GM23338 (cell line): ENCODE measurements around the gene MRPS18B.

Experiments
- CREB1 ChIP-seq: fragments of 250-450 bp; sonication (Bioruptor Pico); IDR thresholded peaks from 2 replicates; pipeline ENCODE4 v1.5.0; 2020; ENCODE audit warnings: low read depth, mild to moderate bottlenecking, moderate library complexity
- ETS1 ChIP-seq: IDR thresholded peaks from 2 replicates; pipeline ENCODE4 v1.6.1; 2016; ENCODE audit warnings: antibody characterized with exemption
- EZH2 ChIP-seq: fragments of 200-600 bp; sonication (generic); IDR thresholded peaks from one replicate; pipeline ENCODE4 v1.8.0; 2017; ENCODE audit warnings: antibody characterized with exemption, mild to moderate bottlenecking, low read depth; ENCODE audit not compliant: unreplicated experiment
- EZH2phosphoT487 ChIP-seq: fragments of 200-600 bp; sonication (generic); IDR thresholded peaks from one replicate; pipeline ENCODE4 v1.8.1; 2018; ENCODE audit warnings: antibody characterized with exemption; ENCODE audit not compliant: unreplicated experiment
- JUNB ChIP-seq: IDR thresholded peaks from one replicate; pipeline ENCODE4 v1.6.1; 2016; ENCODE audit warnings: antibody characterized with exemption; ENCODE audit not compliant: unreplicated experiment
- NANOG ChIP-seq: IDR thresholded peaks from 2 replicates; pipeline ENCODE4 v1.6.1; 2016; ENCODE audit warnings: antibody characterized with exemption, borderline replicate concordance
- POLR2AphosphoS5 ChIP-seq: IDR thresholded peaks from 2 replicates; pipeline ENCODE4 v1.6.1; 2016; ENCODE audit warnings: antibody characterized with exemption, low read depth
- STAT1 ChIP-seq: IDR thresholded peaks from one replicate; pipeline ENCODE4 v1.6.1; 2016; ENCODE audit warnings: antibody characterized with exemption; ENCODE audit not compliant: unreplicated experiment
- ZNF114 ChIP-seq: fragments of 250-450 bp; sonication (Bioruptor Pico); IDR thresholded peaks from 2 replicates; pipeline ENCODE4 v1.5.0; 2020; ENCODE audit warnings: mild to moderate bottlenecking, moderate library complexity
- ZNF331 ChIP-seq: fragments of 250-450 bp; sonication (Bioruptor Pico); IDR thresholded peaks from 2 replicates; pipeline ENCODE4 v1.5.0; 2020; ENCODE audit warnings: low read depth, mild to moderate bottlenecking, moderate library complexity
- TF ChIP-seq, protein P1 (sequence below), 2 experiments: fragments of 200-600 bp in 1 of 2; sonication (generic) in 1 of 2; conservative IDR thresholded peaks; 2 replicates each; pipeline versions ENCODE4 v1.5.1 to v1.6.1; 2016 to 2017; ENCODE audit warnings: antibody characterized with exemption in 2 of 2, low read depth in 2 of 2, mild to moderate bottlenecking in 2 of 2, moderate library complexity in 1 of 2
- TF ChIP-seq, protein P2 (sequence below): IDR thresholded peaks from one replicate; pipeline ENCODE4 v1.6.1; 2018; ENCODE audit warnings: antibody characterized with exemption; ENCODE audit not compliant: unreplicated experiment
- TF ChIP-seq, protein P3 (sequence below): fragments of 250-450 bp; sonication (Bioruptor Pico); IDR thresholded peaks from 2 replicates; pipeline ENCODE4 v1.5.0; 2020; ENCODE audit warnings: mild to moderate bottlenecking, moderate library complexity

DNA sequence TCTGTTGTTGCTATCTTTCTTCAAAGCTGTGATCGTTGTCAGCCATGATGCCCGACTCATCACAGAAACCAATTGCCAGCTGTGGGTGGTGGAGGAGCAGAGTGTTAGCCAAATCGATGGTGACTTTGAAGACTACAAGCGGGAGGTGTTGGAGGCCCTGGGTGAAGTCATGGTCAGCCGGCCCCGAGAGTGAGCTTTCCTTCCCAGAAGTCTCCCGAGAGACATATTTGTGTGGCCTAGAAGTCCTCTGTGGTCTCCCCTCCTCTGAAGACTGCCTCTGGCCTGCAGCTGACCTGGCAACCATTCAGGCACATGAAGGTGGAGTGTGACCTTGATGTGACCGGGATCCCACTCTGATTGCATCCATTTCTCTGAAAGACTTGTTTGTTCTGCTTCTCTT, 27.1 kb upstream of the MRPS18B start:
- TF ChIP-seq, protein P1, sequence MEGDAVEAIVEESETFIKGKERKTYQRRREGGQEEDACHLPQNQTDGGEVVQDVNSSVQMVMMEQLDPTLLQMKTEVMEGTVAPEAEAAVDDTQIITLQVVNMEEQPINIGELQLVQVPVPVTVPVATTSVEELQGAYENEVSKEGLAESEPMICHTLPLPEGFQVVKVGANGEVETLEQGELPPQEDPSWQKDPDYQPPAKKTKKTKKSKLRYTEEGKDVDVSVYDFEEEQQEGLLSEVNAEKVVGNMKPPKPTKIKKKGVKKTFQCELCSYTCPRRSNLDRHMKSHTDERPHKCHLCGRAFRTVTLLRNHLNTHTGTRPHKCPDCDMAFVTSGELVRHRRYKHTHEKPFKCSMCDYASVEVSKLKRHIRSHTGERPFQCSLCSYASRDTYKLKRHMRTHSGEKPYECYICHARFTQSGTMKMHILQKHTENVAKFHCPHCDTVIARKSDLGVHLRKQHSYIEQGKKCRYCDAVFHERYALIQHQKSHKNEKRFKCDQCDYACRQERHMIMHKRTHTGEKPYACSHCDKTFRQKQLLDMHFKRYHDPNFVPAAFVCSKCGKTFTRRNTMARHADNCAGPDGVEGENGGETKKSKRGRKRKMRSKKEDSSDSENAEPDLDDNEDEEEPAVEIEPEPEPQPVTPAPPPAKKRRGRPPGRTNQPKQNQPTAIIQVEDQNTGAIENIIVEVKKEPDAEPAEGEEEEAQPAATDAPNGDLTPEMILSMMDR (conservative IDR thresholded peaks at IDR 0.05; ENCODE audit: low read depth in 2 of 2), result no peak
- TF ChIP-seq, protein P2, sequence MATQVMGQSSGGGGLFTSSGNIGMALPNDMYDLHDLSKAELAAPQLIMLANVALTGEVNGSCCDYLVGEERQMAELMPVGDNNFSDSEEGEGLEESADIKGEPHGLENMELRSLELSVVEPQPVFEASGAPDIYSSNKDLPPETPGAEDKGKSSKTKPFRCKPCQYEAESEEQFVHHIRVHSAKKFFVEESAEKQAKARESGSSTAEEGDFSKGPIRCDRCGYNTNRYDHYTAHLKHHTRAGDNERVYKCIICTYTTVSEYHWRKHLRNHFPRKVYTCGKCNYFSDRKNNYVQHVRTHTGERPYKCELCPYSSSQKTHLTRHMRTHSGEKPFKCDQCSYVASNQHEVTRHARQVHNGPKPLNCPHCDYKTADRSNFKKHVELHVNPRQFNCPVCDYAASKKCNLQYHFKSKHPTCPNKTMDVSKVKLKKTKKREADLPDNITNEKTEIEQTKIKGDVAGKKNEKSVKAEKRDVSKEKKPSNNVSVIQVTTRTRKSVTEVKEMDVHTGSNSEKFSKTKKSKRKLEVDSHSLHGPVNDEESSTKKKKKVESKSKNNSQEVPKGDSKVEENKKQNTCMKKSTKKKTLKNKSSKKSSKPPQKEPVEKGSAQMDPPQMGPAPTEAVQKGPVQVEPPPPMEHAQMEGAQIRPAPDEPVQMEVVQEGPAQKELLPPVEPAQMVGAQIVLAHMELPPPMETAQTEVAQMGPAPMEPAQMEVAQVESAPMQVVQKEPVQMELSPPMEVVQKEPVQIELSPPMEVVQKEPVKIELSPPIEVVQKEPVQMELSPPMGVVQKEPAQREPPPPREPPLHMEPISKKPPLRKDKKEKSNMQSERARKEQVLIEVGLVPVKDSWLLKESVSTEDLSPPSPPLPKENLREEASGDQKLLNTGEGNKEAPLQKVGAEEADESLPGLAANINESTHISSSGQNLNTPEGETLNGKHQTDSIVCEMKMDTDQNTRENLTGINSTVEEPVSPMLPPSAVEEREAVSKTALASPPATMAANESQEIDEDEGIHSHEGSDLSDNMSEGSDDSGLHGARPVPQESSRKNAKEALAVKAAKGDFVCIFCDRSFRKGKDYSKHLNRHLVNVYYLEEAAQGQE, result no peak
- TF ChIP-seq EZH2phosphoT487 (no peak), POLR2AphosphoS5 (no peak), EZH2 (no peak), ETS1 (no peak), JUNB (no peak), CREB1 (CRISPR knock-in tag) (no peak), ZNF331 (CRISPR knock-in tag) (no peak), ZNF114 (CRISPR knock-in tag) (no peak), STAT1 (no peak), NANOG (no peak)
- TF ChIP-seq, protein P3, sequence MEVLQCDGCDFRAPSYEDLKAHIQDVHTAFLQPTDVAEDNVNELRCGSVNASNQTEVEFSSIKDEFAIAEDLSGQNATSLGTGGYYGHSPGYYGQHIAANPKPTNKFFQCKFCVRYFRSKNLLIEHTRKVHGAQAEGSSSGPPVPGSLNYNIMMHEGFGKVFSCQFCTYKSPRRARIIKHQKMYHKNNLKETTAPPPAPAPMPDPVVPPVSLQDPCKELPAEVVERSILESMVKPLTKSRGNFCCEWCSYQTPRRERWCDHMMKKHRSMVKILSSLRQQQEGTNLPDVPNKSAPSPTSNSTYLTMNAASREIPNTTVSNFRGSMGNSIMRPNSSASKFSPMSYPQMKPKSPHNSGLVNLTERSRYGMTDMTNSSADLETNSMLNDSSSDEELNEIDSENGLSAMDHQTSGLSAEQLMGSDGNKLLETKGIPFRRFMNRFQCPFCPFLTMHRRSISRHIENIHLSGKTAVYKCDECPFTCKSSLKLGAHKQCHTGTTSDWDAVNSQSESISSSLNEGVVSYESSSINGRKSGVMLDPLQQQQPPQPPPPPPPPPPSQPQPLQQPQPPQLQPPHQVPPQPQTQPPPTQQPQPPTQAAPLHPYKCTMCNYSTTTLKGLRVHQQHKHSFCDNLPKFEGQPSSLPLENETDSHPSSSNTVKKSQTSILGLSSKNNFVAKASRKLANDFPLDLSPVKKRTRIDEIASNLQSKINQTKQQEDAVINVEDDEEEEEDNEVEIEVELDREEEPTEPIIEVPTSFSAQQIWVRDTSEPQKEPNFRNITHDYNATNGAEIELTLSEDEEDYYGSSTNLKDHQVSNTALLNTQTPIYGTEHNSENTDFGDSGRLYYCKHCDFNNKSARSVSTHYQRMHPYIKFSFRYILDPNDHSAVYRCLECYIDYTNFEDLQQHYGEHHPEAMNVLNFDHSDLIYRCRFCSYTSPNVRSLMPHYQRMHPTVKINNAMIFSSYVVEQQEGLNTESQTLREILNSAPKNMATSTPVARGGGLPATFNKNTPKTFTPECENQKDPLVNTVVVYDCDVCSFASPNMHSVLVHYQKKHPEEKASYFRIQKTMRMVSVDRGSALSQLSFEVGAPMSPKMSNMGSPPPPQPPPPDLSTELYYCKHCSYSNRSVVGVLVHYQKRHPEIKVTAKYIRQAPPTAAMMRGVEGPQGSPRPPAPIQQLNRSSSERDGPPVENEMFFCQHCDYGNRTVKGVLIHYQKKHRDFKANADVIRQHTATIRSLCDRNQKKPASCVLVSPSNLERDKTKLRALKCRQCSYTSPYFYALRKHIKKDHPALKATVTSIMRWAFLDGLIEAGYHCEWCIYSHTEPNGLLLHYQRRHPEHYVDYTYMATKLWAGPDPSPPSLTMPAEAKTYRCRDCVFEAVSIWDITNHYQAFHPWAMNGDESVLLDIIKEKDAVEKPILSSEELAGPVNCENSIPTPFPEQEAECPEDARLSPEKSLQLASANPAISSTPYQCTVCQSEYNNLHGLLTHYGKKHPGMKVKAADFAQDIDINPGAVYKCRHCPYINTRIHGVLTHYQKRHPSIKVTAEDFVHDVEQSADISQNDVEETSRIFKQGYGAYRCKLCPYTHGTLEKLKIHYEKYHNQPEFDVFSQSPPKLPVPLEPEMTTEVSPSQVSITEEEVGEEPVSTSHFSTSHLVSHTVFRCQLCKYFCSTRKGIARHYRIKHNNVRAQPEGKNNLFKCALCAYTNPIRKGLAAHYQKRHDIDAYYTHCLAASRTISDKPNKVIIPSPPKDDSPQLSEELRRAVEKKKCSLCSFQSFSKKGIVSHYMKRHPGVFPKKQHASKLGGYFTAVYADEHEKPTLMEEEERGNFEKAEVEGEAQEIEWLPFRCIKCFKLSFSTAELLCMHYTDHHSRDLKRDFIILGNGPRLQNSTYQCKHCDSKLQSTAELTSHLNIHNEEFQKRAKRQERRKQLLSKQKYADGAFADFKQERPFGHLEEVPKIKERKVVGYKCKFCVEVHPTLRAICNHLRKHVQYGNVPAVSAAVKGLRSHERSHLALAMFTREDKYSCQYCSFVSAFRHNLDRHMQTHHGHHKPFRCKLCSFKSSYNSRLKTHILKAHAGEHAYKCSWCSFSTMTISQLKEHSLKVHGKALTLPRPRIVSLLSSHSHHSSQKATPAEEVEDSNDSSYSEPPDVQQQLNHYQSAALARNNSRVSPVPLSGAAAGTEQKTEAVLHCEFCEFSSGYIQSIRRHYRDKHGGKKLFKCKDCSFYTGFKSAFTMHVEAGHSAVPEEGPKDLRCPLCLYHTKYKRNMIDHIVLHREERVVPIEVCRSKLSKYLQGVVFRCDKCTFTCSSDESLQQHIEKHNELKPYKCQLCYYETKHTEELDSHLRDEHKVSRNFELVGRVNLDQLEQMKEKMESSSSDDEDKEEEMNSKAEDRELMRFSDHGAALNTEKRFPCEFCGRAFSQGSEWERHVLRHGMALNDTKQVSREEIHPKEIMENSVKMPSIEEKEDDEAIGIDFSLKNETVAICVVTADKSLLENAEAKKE, result no peak
